ENCODE measurements around the gene SRRM4.

The SRRM4 gene

GRCh38 chr12:119168721-119169120 is 187.4 kb downstream of the SRRM4 start:
- no peaks in the 10 kb centered on the region for H3K27me3 ChIP-seq (ENCODE audit: insufficient read depth, poor library complexity, severe bottlenecking)
- no peak for TF ChIP-seq CTCF (IDR thresholded peaks at IDR 0.05; ENCODE audit: poor library complexity, severe bottlenecking)
- no peaks in the 10 kb centered on the region for H3K36me3 ChIP-seq (ENCODE audit: low read depth)
- H3K4me3 ChIP-seq (ENCODE audit: severe bottlenecking) = no peak overlapping the region
- no peaks in the 10 kb centered on the region for H3K4me1 ChIP-seq (ENCODE audit: insufficient read depth, poor library complexity, severe bottlenecking)
- no peak for DNase-seq (ENCODE audit: low spot score)
- H3K9me3 ChIP-seq (ENCODE audit: severe bottlenecking) = no peaks in the 10 kb centered on the region
- no peak for ATAC-seq (ENCODE audit: low read depth)
- H3K27ac ChIP-seq (ENCODE audit: poor library complexity, severe bottlenecking) = no peak overlapping the region

DNA sequence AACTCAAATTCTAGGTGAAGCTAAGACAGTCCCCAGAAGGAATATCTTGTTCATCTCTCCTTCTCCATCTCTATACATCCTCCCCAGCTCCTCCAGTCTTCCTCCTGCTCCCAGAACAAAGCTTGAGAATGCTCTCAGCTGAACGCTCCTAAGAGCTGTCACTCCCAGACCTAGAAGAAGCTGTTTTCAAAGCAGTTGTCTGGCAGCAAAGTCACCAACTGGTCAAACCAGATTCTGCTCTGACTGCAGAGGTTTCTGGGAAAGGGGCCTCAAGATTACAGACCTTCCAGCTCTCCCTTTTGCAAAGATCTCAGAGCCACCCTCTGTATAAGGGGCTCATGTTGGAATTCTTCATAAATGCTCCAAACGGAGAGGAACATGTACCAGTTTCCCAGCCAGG is 187.8 kb downstream of the SRRM4 start:
- DNase-seq (ENCODE audit: low spot score) (no peak), ATAC-seq (ENCODE audit: low read depth) (no peak)
- no peak for TF ChIP-seq CTCF (IDR thresholded peaks at IDR 0.05; ENCODE audit: poor library complexity, severe bottlenecking)
- Histone ChIP-seq H3K27ac (ENCODE audit: poor library complexity, severe bottlenecking) (no peak overlapping the region), H3K27me3 (ENCODE audit: insufficient read depth, poor library complexity, severe bottlenecking) (no peaks in the 10 kb centered on the region), H3K36me3 (ENCODE audit: low read depth) (no peaks in the 10 kb centered on the region), H3K4me1 (ENCODE audit: insufficient read depth, poor library complexity, severe bottlenecking) (no peaks in the 10 kb centered on the region), H3K9me3 (ENCODE audit: severe bottlenecking) (no peaks in the 10 kb centered on the region), H3K4me3 (ENCODE audit: severe bottlenecking) (no peak overlapping the region)

DNA sequence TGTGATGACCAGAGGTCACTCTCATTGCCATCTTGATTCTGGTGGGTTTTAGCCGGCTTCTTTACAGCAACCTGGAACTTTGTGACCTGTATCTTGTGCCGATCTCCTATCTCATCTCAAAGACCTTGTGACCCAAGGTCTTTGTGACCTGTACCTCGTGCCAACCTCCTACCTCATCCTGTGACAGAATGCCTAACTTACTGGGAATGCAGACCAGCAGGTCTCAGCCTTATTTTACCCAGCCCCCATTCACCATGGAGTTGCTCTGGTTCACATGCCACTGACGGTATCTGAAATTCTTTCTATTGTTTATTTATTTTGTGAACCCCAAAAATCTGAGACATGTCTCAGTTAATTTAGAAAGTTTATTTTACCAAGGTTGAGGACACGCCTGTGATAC is 189.9 kb downstream of the SRRM4 start:
- Histone ChIP-seq H3K4me3 (ENCODE audit: severe bottlenecking) (no peak overlapping the region), H3K4me1 (ENCODE audit: insufficient read depth, poor library complexity, severe bottlenecking) (no peaks in the 10 kb centered on the region), H3K27me3 (ENCODE audit: insufficient read depth, poor library complexity, severe bottlenecking) (no peaks in the 10 kb centered on the region), H3K36me3 (ENCODE audit: low read depth) (no peaks in the 10 kb centered on the region), H3K9me3 (ENCODE audit: severe bottlenecking) (no peaks in the 10 kb centered on the region), H3K27ac (ENCODE audit: poor library complexity, severe bottlenecking) (no peak overlapping the region)
- no peak for ATAC-seq (ENCODE audit: low read depth)
- DNase-seq (ENCODE audit: low spot score) = no peak
- TF ChIP-seq CTCF (IDR thresholded peaks at IDR 0.05; ENCODE audit: poor library complexity, severe bottlenecking) = no peak

- Histone ChIP-seq H3K27ac (ENCODE audit: poor library complexity, severe bottlenecking) (no peak overlapping the region), H3K4me1 (ENCODE audit: insufficient read depth, poor library complexity, severe bottlenecking) (no peaks in the 10 kb centered on the region), H3K36me3 (ENCODE audit: low read depth) (no peaks in the 10 kb centered on the region), H3K4me3 (ENCODE audit: severe bottlenecking) (no peak overlapping the region), H3K27me3 (ENCODE audit: insufficient read depth, poor library complexity, severe bottlenecking) (no peaks in the 10 kb centered on the region), H3K9me3 (ENCODE audit: severe bottlenecking) (no peaks in the 10 kb centered on the region)
- no peak for TF ChIP-seq CTCF (IDR thresholded peaks at IDR 0.05; ENCODE audit: poor library complexity, severe bottlenecking)
- ATAC-seq (ENCODE audit: low read depth) (no peak), DNase-seq (ENCODE audit: low spot score) (no peak)
These were observed 190.5 kb downstream of the SRRM4 start for GRCh38 chr12:119171691-119172425.

DNA sequence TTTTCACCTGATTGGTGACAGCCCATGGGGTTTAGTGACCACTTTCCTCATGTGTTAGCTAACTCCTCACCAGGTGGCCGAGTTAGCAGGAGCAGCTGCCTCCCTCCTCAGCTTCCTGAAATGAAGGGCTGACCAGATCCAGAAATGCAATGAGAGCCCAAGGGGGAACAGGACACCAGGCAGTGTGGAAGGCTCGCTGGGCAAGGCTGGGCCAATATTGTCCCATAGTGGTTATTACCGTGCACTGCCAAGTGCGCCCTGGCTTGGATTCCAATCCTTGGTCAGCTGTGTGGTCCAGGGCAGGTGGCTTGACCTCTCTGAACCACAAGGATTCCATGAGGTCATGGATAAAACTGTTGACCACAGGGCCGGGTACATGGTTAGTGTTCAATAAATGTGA is 193.7 kb downstream of the SRRM4 start:
- no peak overlapping the region for H3K27ac ChIP-seq (ENCODE audit: poor library complexity, severe bottlenecking)
- no peak for TF ChIP-seq CTCF (IDR thresholded peaks at IDR 0.05; ENCODE audit: poor library complexity, severe bottlenecking)
- no peaks in the 10 kb centered on the region for H3K27me3 ChIP-seq (ENCODE audit: insufficient read depth, poor library complexity, severe bottlenecking)
- H3K36me3 ChIP-seq (ENCODE audit: low read depth) = no peaks in the 10 kb centered on the region
- no peak overlapping the region for H3K4me3 ChIP-seq (ENCODE audit: severe bottlenecking)
- no peaks in the 10 kb centered on the region for H3K9me3 ChIP-seq (ENCODE audit: severe bottlenecking)
- no peaks in the 10 kb centered on the region for H3K4me1 ChIP-seq (ENCODE audit: insufficient read depth, poor library complexity, severe bottlenecking)
- ATAC-seq (ENCODE audit: low read depth) = no peak
- DNase-seq (ENCODE audit: low spot score) = no peak
